HG03354 (cell line): Measurements from ENCODE around the gene ZSCAN5A.
A peak's percentile ranks its signal among the peaks of the same experiment; 100 is the strongest.
"Not testable (repeated sequence)": the region's sequence is repeated elsewhere in the genome, so short reads cannot be mapped to it uniquely, and the experiment has no call there.

Source experiments
- ATAC-seq: cut with Tn5 transposase; IDR thresholded peaks from one replicate; pipeline ENCODE4 v1.9.1; 2021; ENCODE audit warnings: mild to moderate bottlenecking; ENCODE audit not compliant: unreplicated experiment, poor library complexity, severe bottlenecking

ZSCAN5A gene

DNA sequence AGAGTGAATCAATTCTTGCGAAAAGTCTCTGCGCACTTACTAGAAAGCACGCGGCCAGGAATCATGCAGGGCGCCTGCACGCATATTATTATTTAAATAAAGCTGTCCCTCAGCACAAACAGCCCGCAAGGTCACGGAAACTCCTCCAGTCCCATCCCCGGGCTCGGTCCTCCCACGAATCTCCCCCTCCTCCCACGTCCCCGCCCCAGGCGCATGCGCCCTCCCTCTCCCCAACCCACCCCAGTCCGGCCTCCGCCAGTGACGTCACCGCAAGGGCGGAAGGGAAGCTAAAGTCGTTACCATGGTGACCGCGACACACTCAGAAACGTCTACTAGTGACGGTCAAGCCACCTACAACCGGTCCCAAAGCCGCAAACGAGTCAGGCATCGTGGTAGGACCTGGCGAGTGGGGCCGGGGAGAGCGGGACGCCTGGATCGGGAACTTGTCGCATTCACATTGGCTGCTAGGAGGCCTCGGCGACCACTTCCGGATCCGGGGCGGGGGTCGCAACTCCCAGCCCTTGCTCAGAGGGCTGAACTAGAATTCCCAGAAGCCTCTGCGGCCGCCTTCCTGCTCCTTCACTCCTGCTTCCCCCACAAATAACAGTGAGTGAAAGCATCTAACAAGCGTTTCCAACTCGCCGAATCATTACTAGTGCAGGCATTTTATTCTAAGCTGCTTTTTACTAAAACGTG, at the start of gene ZSCAN5A:
TSS of gene ZSCAN5A (minus strand) at position 459 of the 696 bp plus-strand sequence. CDS start 89,793 bp downstream, outside the sequence.
- peak; percentile 79 for ATAC-seq

GRCh38 chr19:56360841-56361240, 46.2 kb upstream of the ZSCAN5A start:
- no peak for ATAC-seq

- no peak for ATAC-seq
Measured at GRCh38 chr19:56356944-56357343, 42.3 kb upstream of the ZSCAN5A start.

DNA sequence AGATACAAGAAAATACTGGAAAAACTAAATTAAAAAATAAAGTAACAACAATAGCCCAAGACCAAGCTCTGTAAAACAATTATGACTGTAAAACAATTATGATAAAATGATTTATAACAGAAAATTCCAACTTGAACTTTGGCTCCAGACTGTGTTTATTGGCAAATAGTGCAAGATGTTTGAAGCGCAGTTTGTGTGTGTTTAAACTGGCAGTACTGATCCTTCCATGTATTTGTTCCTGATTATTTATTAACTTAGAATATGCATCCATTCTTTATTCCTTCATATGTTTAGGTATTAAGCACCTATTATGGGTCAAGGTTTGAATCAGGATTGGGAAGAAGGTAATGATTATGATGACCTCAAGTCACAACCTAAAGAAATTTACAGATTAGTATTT, 40.9 kb upstream of the ZSCAN5A start:
- ATAC-seq = no peak

DNA sequence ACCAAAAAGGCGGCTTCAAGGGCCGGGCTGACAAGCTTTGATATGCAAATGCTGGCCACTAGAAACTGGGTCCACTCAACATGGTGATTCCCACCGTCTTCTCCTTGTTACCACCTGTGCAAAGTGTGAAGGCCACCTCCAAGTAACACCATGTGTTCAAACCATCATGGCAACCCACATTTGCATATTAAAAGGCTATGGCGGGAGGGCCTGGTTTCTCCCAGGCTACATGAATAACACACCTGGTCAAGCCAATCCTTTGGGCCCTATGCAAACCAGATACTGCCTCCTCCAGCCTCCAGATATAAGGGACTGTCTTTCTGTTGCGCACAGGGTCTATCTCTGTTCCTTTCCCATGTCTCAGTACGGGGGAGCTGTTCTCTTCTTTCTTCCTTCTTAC, 36.6 kb upstream of the ZSCAN5A start:
- no peak for ATAC-seq

DNA sequence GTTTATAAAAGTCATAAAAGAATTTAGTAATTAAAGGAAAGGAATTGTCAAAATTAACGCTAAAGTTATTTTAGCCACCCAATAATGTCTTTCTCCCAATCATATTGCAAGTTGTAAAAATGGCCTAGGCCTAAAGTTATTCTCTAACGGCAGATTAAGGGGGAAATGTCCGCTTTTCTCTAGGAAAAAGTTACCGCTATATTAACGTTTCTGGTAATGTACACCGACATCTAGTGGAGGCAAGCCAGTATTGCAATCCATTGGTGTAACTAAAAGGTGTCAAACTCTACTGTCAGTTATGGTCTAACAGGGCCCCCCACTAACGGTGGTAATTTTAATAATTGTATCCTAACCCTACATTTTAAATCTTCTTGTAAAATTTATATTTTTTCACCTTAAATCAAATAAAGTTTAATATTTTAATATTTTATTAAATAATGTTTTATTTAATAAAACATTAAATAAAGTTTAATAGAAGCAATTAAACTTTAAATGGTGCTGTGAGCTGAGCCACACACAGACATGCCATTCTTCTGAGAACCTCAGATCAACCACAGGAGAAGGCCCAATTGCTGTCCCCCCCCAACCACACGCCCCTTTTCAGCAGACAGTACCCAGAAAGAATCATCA, 35.9 kb upstream of the ZSCAN5A start:
- no peak for ATAC-seq

- no peak for ATAC-seq
Measured at GRCh38 chr19:56348289-56348877, 33.7 kb upstream of the ZSCAN5A start.

DNA sequence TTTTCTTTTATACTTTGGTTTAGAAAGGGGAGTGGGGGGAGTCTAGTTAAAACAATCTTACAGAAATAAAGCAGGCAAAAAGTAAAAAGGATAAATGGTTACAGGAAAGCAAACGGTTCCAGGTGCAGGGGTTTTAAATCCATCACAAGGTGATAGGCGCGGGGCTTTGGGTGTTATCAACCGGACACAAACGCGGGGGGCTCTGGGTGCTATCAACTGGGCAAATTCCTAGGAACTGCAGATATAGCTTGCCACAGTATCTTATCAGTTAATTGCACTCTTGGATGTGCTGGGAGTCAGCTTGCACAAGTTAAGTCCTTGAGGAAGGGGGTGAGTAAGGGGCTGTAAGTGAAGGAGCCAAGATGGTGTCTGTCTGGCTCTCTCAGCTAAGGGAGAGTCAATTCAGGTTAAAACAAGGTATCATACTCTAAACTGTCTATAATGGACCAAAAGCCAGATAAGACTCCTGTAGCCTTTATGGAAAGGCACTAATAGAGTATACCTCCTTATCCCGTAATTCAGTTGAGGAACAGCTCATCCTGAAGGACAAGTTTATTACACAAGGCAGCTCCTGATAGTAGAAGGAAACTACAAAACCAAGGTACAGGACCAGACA, 32.6 kb upstream of the ZSCAN5A start:
- ATAC-seq = no peak

GRCh38 chr19:56341948-56342347, 27.3 kb upstream of the ZSCAN5A start:
- ATAC-seq = no peak

DNA sequence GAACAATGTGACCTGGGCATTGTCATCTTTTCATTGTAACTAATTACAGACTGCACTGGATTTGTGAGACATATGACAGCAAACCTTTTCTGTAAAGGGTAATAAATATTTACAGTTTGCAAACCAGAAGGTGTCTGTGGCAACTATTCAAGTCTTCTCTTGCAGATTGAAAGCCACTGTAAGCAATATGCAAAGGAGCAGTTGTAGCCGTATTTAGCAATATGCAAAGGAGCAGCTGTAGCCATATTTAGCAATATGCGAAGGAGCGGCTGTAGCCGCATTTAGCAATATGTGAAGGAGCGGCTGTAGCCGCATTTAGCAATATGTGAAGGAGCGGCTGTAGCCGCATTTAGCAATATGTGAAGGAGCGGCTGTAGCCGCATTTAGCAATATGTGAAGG, 24.4 kb upstream of the ZSCAN5A start:
- ATAC-seq = not testable (repeated sequence)

DNA sequence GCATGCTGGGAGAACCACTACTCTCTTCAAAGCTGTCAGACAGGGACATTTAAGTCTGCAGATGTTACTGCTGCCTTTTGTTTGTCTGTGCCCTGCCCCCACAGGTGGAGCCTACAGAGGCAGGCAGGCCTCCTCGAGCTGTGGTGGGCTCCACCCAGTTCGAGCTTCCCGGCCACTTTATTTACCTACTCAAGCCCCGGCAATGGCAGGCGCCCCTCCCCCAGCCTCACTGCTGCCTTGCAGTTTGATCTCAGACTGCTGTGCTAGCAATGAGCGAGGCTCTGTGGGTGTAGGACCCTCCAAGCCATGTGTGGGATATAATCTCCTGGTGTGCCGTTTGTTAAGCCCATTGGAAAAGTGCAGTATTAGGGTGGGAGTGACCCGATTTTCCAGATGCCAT, 22.4 kb upstream of the ZSCAN5A start:
- not testable (repeated sequence) for ATAC-seq

- ATAC-seq = not testable (repeated sequence)
Measured at GRCh38 chr19:56335371-56335770, 20.7 kb upstream of the ZSCAN5A start.

GRCh38 chr19:56333506-56333905, 18.9 kb upstream of the ZSCAN5A start:
- no peak for ATAC-seq

DNA sequence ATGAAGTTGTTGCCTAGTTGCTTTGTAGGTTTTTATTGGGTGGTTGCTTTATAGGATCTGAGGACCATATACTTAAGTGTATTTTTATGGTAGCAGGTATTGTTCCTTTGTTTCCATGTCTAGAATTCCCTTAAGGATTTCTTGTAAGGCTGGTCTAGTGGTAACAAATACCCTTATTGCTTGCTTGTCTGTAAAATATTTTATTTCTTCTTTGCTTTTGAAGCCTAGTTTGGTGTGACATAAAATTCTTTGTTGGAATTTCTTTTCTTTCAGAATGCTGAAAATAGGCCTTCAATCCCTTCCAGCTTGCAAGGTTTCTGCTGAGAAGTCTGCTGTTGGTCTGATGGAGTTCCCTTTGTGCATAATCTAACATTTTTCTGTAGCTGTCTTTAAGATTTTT, 18.1 kb upstream of the ZSCAN5A start:
- no peak for ATAC-seq

DNA sequence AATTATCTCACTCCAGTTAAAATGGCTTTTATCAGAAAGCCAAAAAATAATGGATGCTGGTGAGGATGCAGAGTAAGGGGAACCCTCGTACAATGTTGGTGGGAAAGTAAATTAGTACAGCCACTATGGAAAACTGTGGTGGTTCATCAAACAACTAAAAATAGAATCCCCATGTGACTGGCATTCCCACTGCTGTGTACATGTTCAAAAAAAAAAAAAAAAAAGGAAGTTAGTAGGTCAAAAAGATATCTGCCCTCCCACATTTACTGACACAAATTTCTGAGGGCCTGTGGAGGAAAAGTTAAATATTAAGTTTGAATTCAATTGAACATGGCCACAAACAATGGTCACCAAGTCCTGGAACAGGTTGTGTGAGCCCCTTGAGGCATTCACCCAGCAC, 9.8 kb upstream of the ZSCAN5A start:
- ATAC-seq = no peak

- no peak for ATAC-seq
Measured at GRCh38 chr19:56321989-56322440, 7.4 kb upstream of the ZSCAN5A start.

DNA sequence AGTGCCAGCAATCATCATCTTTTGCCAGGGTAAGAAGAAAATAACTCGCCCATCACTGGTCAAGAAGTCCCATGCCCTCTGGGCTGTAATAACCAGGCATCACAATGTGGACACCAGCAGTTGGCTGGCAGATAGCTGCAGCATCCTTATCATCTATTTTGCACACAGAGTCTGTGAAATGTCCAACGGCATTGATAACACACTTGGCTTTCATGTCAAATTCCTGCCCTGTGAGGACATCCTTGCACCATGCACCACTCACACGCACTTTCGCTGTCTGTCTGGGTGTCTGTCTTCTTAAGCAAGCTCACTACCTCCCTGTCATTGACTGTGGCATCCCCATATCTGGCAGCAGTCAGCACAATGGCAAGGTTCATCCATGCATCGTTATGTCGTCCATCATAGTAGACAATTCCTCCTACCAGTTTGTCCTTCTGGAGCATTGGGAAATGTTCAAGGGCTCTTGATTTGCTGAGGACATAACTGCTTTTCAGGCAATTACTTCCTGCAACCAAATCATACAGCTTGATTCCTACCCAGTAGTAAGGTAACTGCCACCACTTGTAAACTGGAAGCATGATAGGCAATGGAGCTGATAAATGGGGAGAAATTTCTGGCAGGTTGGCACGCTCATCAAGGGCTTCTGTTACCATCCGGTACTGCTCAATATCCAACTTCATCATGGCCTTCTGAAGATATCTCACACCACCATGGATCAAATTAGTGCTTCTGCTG, 6.8 kb upstream of the ZSCAN5A start:
- no peak for ATAC-seq

GRCh38 chr19:56319991-56320390, 5.4 kb upstream of the ZSCAN5A start:
- no peak for ATAC-seq

DNA sequence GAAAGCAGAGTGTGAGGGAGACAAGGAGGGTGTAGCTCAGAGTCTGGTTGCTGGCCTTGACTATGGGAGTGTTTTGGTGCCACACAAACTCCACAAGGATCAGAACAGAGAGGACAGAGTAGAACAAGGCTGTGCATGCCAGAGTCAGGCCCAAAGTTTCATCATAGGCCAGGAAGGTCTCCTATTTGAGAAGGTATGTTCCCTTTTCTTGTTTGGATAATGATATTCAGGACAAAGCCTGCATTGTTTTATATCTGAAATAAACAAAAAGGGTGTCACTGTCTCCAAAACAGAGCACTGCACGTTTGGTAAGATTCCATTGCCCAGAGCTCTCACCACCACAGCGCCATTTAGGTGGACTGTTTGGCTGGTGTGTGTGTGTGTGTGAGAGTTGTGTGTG, 3.1 kb upstream of the ZSCAN5A start:
- ATAC-seq = no peak

DNA sequence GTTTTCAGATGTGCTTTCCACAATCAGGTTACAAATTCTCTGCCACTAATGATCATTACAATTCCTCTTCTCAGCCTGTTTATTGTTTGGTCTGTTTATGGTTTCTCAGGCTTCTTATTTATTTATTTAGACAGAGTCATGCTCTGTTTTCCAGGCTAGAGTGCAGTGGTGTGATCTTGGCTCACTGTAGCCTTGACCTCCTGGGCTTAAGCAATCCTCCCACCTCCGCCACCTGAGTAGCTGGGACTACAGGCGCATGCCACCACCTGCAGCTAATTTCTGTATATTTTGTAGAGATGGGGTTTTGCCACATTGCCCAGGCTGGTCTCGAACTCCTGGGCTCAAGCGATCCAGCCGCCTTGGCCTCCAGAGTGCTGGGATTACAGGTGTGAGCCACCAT, 2.1 kb upstream of the ZSCAN5A start:
- no peak for ATAC-seq
